ENCODE data around the gene SUSD1.

SUSD1 gene

GRCh38 chr9:112112519-112112918 lies 62.6 kb downstream of the SUSD1 start:
- Mint-ChIP-seq H3K4me3 (peak overlapping the region in 1 of 2 donors; percentile 35), H3K9me3 (no peaks in the 10 kb centered on the region), H3K27me3 (no peaks in the 10 kb centered on the region)

GRCh38 chr9:112111461-112111860 lies 63.6 kb downstream of the SUSD1 start:
- H3K4me1 Mint-ChIP-seq: peaks cover 29 to 58% of the 10 kb centered on the region in 2 donors
- H3K4me3 Mint-ChIP-seq: peak overlapping the region in 1 of 2 donors; percentile 6
- DNase-seq: no peak
- H3K27ac Mint-ChIP-seq: no peak overlapping the region
- H3K9me3 Mint-ChIP-seq: no peaks in the 10 kb centered on the region
- H3K36me3 Mint-ChIP-seq: peaks cover 17 to 25% of the 10 kb centered on the region in 2 donors
- no peaks in the 10 kb centered on the region for H3K27me3 Mint-ChIP-seq
- ATAC-seq (replicated peaks): peak; percentile 76 to 83

More at GRCh38 chr9:112112519-112112918, 62.6 kb downstream of the SUSD1 start:
- DNase-seq (no peak), ATAC-seq (replicated peaks) (peak; percentile 26 to 60)
- H3K36me3 Mint-ChIP-seq: peaks cover 14 to 19% of the 10 kb centered on the region in 2 donors
- peak overlapping the region; percentile 25 for H3K27ac Mint-ChIP-seq
- H3K4me1 Mint-ChIP-seq: peaks cover 28 to 51% of the 10 kb centered on the region in 2 donors

DNA sequence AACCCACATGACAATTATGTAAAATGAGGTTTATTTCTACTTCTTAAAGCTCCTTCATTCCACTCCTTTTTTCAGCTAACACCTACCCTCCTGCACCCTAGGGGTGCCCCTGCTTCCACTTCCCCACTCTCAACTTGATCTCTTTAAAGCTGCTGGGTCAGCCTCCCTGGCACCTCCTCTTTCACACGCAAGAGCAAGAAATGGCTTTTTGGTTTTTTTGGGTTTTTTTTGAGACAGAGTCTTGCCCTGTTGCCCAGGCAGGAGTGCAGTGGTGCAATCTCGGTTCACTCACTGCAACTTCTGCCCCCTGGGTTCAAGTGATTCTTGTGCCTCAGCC lies 64.4 kb downstream of the SUSD1 start:
- no peak for DNase-seq
- peak overlapping the region; percentile 70 for H3K27ac Mint-ChIP-seq
- ATAC-seq (replicated peaks): peak; percentile 56 to 73
- H3K4me1 Mint-ChIP-seq: peaks cover 24 to 55% of the 10 kb centered on the region in 2 donors
- H3K9me3 Mint-ChIP-seq: no peaks in the 10 kb centered on the region
- peaks cover 18 to 27% of the 10 kb centered on the region in 2 donors for H3K36me3 Mint-ChIP-seq
- H3K4me3 Mint-ChIP-seq: peak overlapping the region in 1 of 2 donors; percentile 5
- no peaks in the 10 kb centered on the region for H3K27me3 Mint-ChIP-seq

GRCh38 chr9:112110094-112110776 lies 64.9 kb downstream of the SUSD1 start:
- Mint-ChIP-seq H3K36me3 (peaks cover 18 to 27% of the 10 kb centered on the region in 2 donors), H3K27ac (peak overlapping the region; percentile 25), H3K4me1 (peaks cover 26 to 55% of the 10 kb centered on the region in 2 donors), H3K9me3 (no peaks in the 10 kb centered on the region), H3K27me3 (no peaks in the 10 kb centered on the region), H3K4me3 (peak overlapping the region in 1 of 2 donors; percentile 5)
- no peak for ATAC-seq (replicated peaks)
- no peak for DNase-seq

DNA sequence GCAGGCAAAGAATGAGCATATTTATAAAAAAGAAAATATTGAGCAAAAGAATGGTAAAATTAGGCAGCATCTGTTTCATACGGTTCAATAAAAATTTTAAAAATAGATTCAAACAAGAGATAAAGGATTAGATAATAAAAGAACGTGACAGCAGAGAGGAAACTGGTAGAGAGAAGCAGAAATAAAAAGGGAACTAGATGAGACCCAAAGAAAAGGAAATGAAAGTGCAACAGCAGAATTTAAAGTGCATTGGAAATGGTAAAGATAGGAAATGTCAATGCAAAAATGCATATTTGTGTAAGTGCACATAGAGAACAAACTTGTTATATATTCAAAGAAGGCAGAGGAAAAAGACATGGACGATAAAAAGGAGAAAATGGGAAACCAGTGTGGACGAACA lies 70.2 kb downstream of the SUSD1 start:
- Mint-ChIP-seq H3K4me1 (peaks cover 22 to 53% of the 10 kb centered on the region in 2 donors), H3K36me3 (peaks cover 5 to 11% of the 10 kb centered on the region in 2 donors), H3K9me3 (no peaks in the 10 kb centered on the region), H3K4me3 (peak overlapping the region; percentile 57 to 61), H3K27me3 (no peaks in the 10 kb centered on the region), H3K27ac (no peak overlapping the region)
- ATAC-seq (replicated peaks): peak; percentile 90 to 93
- DNase-seq: no peak

GRCh38 chr9:112104401-112104800 lies 70.7 kb downstream of the SUSD1 start:
- no peak overlapping the region for H3K27ac Mint-ChIP-seq
- ATAC-seq (replicated peaks) (no peak), DNase-seq (no peak)
- no peaks in the 10 kb centered on the region for H3K27me3 Mint-ChIP-seq
- peaks cover 7 to 11% of the 10 kb centered on the region in 2 donors for H3K36me3 Mint-ChIP-seq
- H3K4me1 Mint-ChIP-seq: peaks cover 20 to 53% of the 10 kb centered on the region in 2 donors
- H3K4me3 Mint-ChIP-seq: no peak overlapping the region
- H3K9me3 Mint-ChIP-seq: no peaks in the 10 kb centered on the region

DNA sequence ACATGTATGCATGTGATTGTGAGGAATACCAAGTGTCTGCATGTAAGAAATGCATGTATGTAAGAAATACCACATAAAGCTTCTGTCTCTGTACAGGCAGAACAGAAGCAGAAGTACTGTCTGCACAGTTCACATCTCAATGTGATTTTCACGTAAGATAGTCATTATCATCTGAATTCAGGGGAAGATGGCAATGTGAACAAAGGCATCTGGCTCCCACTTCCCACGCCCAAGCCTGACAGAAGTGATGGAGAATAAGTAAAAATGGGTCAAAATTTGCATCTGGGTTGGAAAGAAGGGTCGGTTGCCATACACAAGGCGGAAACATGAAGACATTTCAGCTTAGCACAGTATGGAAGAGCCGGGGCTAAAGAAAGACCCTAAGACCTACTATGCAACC lies 71.7 kb downstream of the SUSD1 start:
- peak in 1 of 2 donors; percentile 58 for ATAC-seq (replicated peaks)
- no peaks in the 10 kb centered on the region for H3K9me3 Mint-ChIP-seq
- H3K27ac Mint-ChIP-seq: no peak overlapping the region
- no peaks in the 10 kb centered on the region for H3K27me3 Mint-ChIP-seq
- peaks cover 7 to 11% of the 10 kb centered on the region in 2 donors for H3K36me3 Mint-ChIP-seq
- H3K4me1 Mint-ChIP-seq: peaks cover 21 to 61% of the 10 kb centered on the region in 2 donors
- no peak overlapping the region for H3K4me3 Mint-ChIP-seq
- DNase-seq: no peak

DNA sequence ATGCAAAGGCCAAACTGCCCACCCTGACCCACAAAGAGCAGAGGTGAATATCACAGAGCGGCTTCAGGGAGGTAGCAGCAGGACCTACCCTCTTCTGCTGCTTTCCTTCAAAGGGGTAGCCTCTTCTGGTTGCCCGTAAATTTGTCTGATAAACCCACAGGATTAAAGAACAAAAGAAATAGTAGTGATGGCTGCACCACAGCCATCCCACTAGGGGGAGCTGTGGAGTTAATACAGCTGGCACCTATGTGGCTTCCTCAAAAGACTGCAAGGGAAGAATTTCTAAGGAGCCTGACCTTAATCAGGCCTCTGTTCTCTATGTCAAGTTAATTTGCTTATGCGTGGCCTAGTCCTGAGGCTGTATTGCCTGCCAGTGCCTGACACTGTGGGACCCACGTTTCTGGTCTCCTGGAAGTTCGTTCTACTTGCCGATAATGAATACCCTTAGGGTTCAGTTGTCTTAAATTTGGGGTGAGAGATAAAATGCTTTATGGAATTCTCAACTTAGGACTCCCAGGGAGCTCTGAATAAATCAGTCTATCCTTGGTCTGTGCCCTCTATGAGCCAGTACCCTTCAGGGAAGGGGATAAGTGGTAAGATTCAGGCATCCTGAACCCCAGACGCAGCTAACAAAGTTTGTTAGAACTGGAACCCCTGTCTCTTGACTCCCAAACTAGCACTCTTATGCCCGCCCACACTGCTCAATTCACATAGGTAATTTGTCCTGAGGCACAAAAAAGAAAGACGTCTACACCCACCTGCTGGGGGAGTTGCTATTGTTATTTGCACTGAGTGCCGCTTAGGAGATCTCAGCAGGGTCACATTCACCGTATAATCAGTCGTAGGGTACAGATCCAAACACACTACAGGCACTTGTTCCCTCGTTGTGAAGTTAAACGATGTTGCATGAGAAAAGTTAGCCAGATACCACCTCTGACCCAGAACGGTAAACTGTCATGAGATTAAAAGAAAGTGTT lies 77.1 kb downstream of the SUSD1 start:
- ATAC-seq (replicated peaks) (peak; percentile 96 to 97), DNase-seq (peak; percentile 48)
- Mint-ChIP-seq H3K36me3 (peaks cover 8 to 9% of the 10 kb centered on the region in 2 donors), H3K4me1 (peaks cover 32 to 47% of the 10 kb centered on the region in 2 donors), H3K27ac (peak overlapping the region; percentile 25), H3K27me3 (no peaks in the 10 kb centered on the region), H3K4me3 (no peak overlapping the region), H3K9me3 (no peaks in the 10 kb centered on the region)

GRCh38 chr9:112094948-112095681 lies 80.0 kb downstream of the SUSD1 start:
- Mint-ChIP-seq H3K4me1 (peaks cover 31 to 39% of the 10 kb centered on the region in 2 donors), H3K36me3 (peaks cover 6 to 9% of the 10 kb centered on the region in 2 donors), H3K9me3 (no peaks in the 10 kb centered on the region), H3K4me3 (peak overlapping the region; percentile 7 to 12), H3K27me3 (no peaks in the 10 kb centered on the region), H3K27ac (peak overlapping the region; percentile 84)
- DNase-seq (no peak), ATAC-seq (replicated peaks) (peak; percentile 19 to 47)

DNA sequence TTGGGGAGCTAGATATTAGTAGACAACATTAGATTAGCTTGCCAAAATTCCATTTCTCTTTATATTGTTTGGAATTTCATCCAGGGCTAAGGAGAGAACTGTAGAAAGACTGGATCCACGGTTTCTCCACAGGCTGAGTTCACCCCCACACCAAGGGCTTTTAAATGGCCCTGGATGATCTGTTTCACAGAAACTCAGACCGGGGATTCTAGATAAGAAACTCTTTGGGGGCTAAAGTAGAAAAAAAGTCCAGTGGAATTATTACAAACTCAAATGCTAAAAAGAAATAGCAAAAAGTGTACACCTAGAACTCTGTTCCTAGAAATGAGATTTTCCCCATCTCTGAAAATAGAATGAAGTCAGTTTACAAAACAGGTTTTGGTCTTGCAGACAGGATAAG lies 80.9 kb downstream of the SUSD1 start:
- Mint-ChIP-seq H3K9me3 (no peaks in the 10 kb centered on the region), H3K4me3 (no peak overlapping the region), H3K27me3 (no peaks in the 10 kb centered on the region), H3K27ac (no peak overlapping the region), H3K4me1 (peaks cover 31 to 39% of the 10 kb centered on the region in 2 donors), H3K36me3 (peaks cover 5 to 9% of the 10 kb centered on the region in 2 donors)
- DNase-seq (no peak), ATAC-seq (replicated peaks) (no peak)

DNA sequence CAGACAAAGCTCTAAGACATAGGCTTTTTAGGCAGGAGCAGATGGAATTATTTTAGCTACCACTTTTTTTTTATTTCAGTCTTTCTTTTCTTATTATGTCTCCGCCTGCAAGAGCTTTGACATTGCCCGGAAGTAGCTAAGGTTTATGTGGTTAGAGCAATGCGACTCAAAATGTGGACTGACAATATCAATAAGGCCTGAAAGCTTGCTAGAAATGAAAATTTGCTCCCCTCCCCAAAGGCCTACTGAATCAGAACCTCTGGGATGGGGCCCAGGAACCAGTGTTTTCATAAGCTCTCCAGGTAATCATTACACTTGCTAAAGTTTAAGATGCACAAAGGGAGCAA lies 81.3 kb downstream of the SUSD1 start:
- no peak overlapping the region for H3K27ac Mint-ChIP-seq
- no peaks in the 10 kb centered on the region for H3K27me3 Mint-ChIP-seq
- no peaks in the 10 kb centered on the region for H3K9me3 Mint-ChIP-seq
- H3K4me3 Mint-ChIP-seq: no peak overlapping the region
- DNase-seq (no peak), ATAC-seq (replicated peaks) (no peak)
- H3K4me1 Mint-ChIP-seq: peaks cover 31 to 36% of the 10 kb centered on the region in 2 donors
- H3K36me3 Mint-ChIP-seq: peaks cover 7 to 9% of the 10 kb centered on the region in 2 donors

DNA sequence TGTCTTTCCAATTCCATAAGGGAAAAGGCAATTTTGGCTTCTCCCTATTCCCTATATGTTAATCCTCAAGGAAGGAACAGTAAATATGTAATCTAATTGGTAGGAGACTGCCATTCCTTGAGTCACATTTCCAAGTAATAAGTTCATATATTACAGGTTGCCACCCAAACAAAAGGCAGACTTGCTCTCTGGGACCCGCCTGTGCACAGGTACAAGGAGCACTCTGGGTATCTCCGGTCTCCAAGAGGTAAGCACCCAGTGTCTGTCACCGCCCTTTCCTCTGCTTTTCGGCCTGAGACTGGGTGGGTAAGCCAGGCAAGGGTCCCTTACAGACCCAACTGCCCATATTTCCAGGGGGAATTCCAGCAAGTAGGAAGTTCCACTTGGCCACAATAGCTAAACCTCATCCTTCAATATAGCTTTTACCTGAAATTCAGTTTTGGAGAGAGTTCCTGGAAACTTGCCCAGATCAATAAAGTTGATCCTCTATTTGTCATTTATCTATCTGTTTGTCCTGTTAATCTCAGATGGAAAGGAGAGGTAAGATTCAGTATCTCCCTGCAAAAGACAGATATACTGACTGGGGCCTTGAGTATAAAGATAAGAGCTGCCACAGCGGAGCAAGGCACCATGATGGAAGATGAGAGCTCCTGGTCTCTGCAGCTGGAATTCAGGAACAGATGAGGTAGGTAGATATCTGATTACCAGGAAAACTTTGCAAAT lies 81.8 kb downstream of the SUSD1 start:
- Mint-ChIP-seq H3K27me3 (no peaks in the 10 kb centered on the region), H3K27ac (no peak overlapping the region), H3K4me3 (no peak overlapping the region), H3K4me1 (peaks cover 29 to 31% of the 10 kb centered on the region in 2 donors), H3K9me3 (no peaks in the 10 kb centered on the region), H3K36me3 (peaks cover 7 to 9% of the 10 kb centered on the region in 2 donors)
- ATAC-seq (replicated peaks) (no peak), DNase-seq (no peak)

- Mint-ChIP-seq H3K4me1 (peaks cover 21 to 22% of the 10 kb centered on the region in 2 donors), H3K9me3 (no peaks in the 10 kb centered on the region), H3K36me3 (peaks cover 9 to 14% of the 10 kb centered on the region in 2 donors), H3K27me3 (no peaks in the 10 kb centered on the region), H3K27ac (no peak overlapping the region), H3K4me3 (no peak overlapping the region)
- ATAC-seq (replicated peaks) (no peak), DNase-seq (no peak)
Observed at GRCh38 chr9:112091810-112092209, 83.3 kb downstream of the SUSD1 start.

Measured in stimulated activated naive B cell treated with anti-CD40 and anti-IgM and Interleukin-4, amounts not matched to agents 10 μg/mL and 1 μg/mL and 100 μg/mL, for 72 hours (primary cell).